GM12864 (cell line): Measurements from ENCODE around the gene PRKAR1B.

Experiments used
- DNase-seq: peaks from one replicate; pipeline ENCODE4 v3.0.0-alpha.2; 2011; ENCODE audit warnings: low read depth
- H3K4me3 ChIP-seq: 2 replicates; pipeline ENCODE4 v1.5.1; 2011; ENCODE audit warnings: mild to moderate bottlenecking, low read depth, low read length, control low read depth
- TF ChIP-seq, protein P1 (sequence below): IDR thresholded peaks from 2 replicates; pipeline ENCODE4 v1.5.1; 2011; ENCODE audit warnings: low read depth, mild to moderate bottlenecking, moderate library complexity, low read length, control low read depth, inconsistent platforms; ENCODE audit errors: missing control alignments

PRKAR1B gene

DNA sequence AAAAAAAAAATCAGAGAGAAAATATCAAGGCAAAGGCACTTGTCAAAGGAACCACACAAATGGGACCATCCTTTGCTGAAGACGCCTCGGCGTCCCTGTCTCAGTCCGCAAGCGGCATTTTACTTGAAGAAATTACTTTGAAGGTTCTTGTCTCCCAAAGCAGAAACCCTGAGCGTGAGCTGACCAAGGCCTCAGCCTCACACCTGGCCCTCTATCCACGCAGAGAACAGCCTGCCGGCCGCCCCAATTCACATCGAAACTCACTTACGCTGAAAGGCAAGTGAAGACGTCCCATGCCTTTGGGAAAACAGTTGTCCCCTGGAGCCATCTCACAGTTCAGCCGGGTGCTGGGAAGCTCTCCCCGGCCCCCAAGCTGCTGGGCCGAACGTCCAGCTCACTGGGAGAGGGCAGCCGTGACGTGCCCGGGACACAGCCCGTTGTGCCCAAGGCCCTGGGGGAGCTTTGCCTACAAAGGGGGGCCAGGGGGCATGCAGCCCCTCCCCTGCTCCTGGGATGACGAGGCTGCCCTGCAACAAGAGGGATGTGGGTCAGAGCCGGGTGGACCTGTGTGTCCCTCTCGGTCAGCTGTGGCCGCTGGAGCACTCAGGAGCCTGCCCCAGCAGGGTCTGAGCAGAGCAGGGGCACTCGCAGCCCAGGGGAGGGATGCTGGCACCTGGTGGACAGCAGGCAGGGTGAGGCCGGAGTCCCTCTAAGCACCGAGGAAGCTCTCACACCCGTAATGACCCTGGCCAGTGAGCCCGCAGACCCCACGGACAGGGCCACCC is 157.8 kb downstream of the PRKAR1B start:
- TF ChIP-seq, protein P1, sequence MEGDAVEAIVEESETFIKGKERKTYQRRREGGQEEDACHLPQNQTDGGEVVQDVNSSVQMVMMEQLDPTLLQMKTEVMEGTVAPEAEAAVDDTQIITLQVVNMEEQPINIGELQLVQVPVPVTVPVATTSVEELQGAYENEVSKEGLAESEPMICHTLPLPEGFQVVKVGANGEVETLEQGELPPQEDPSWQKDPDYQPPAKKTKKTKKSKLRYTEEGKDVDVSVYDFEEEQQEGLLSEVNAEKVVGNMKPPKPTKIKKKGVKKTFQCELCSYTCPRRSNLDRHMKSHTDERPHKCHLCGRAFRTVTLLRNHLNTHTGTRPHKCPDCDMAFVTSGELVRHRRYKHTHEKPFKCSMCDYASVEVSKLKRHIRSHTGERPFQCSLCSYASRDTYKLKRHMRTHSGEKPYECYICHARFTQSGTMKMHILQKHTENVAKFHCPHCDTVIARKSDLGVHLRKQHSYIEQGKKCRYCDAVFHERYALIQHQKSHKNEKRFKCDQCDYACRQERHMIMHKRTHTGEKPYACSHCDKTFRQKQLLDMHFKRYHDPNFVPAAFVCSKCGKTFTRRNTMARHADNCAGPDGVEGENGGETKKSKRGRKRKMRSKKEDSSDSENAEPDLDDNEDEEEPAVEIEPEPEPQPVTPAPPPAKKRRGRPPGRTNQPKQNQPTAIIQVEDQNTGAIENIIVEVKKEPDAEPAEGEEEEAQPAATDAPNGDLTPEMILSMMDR = no peak
- DNase-seq = no peak
- H3K4me3 ChIP-seq = no peak overlapping the region

DNA sequence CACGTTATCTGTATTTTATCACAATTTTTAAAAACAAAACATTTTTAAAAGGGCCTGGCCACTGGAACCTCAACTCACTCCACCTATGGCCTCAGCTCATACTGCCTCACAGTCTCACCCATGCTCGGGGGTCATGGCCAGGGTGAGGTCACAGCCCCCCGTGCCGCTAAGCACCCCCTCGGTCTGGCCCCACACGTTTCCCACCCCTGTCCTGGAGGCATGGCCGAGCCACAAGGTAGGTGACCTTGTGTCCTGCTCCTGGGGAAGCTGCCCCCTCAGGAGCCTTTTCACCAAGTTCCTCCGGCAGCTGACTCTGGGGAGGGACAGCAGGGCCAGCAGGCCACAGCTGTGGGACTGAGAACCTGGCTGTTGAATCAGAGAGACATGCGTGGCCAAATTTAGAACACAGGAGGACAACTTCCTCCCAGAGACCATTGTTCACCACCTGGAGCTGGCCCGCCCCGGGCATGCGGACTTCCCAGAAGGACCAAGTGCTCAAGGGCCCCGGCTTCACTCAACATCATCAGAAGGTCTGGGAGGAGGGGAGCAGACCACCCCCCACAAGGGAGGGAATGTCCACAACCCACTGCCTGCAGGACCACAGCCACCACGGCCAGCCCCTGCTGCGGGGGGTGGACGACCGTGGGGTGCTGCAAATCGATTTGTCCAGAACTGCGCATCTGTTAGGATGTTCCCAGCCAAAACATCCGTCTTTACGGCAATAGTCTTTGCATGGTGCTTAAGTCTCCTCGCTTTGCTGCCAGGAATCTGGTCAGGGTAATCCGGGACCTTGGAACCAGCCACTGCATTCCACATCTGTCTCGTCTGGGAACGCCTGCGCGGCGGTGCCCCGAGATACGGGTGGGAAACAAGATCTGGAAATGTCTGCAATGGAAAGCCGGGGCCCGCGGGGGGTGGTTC is 158.8 kb downstream of the PRKAR1B start:
- TF ChIP-seq, protein P1 = no peak
- H3K4me3 ChIP-seq = no peak overlapping the region
- DNase-seq = no peak

DNA sequence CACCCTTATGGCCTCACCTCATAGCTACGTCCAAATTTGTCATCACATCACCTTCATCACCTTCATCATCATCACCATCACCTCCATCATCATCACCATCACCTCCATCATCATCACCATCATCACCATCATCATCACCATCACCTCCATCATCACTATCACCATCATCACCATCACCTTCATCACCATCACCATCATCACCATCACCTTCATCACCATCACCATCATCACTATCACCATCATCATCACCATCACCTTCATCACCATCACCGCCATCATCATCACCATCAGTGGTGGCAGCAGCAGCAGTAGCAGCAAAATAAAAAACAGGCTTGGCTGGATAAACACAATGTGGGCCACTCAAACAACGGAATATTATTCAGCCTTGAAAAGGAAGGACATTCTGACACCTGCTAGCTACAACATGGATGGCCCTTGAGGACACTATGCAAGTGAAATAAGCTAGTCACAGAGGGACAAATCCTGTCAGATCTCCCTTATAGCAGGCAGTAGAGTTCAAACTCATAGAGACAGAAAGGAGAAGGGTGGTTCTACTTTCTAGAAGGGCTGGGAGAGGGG is 159.7 kb downstream of the PRKAR1B start:
- TF ChIP-seq, protein P1 = no peak
- H3K4me3 ChIP-seq = no peak overlapping the region
- no peak for DNase-seq

DNA sequence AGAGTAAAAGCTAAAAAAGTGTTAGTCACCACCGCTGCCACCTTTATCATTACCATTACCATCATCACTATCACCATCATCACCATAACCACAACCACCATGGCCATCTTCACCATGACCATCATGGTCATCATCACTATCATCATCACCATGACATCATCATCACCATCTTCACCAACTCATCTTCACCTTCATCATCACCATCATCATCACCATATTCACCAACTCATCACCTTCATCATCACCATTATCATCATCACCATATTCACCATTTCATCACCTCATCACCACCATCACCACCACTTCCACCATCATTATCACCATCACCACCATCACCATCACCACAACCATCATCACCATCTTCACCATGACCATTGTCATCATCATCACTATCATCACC is 161.0 kb downstream of the PRKAR1B start:
- TF ChIP-seq, protein P1 = no peak

DNA sequence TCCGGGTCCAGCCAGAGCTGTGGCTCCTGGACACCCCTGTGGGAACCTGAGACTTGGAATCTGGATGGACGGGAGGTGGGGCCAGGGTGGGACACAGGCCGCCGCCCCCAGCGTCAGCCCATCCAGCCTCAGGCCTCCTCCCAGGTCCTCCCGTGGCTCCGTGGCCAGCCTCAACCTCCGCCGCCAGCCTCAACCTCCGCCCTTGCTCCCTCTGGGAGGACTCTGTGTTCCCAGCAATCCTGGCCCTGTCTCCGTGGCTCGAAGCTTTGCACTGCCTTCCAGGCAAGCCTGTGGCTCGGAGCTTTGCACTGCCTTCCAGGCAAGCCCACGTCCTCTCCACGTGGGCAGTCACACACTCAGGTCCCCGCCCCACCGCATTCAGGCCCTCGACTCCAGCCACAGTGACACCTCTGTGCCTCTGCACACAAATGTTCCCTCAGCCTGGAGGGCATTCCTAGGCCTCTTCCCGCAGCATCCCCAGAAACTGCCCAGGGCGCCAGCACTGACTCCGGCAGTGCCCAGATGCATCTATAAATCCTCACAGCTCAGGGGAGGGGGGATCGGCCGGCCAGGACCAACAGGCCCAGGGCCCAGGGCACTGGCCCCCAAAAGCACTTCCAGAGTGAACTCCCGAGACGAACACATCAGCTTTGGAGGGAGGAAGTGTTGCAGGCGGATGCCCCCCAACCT is 162.8 kb downstream of the PRKAR1B start:
- no peak overlapping the region for H3K4me3 ChIP-seq
- no peak for DNase-seq
- TF ChIP-seq, protein P1 = no peak

More for the DNA sequence above, 161.0 kb downstream of the PRKAR1B start:
- H3K4me3 ChIP-seq = no peak overlapping the region
- no peak for DNase-seq

DNA sequence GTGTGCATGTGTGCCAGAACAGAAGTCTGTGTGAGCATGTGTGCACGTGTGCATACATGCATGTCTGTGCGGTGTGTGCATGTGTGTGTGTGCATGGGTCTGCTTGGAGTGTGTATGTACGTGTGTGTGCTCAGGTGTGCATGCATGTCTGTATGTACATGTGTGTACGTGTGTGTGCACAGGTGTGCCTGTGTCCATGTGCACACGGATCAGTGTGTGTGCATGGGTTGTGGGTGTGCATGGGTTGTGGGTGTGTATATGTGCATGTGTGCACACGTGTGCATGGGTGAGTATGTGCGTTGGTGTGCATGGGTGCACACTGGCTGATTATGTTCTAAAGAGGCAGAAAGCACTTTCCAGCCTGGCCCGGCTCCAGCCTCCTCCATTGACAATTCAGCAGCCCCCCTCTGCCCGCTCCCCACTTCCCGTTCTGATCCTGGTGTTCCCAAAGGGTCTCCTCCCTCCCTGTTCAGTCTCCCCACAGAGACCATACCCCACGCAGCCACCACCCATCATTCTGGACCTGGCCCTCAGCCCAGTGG is 163.4 kb downstream of the PRKAR1B start:
- DNase-seq = no peak
- no peak overlapping the region for H3K4me3 ChIP-seq
- TF ChIP-seq, protein P1 = no peak
